Thyroid gland (tissue), 4 donors: ENCODE results near the gene TXNDC2. TPM values are rescaled to one million over a fixed set of nuclear protein-coding genes. Genes with fewer than 3 reads are reported as not detected.

Source experiments
- DNase-seq, 2 donors: peaks; one replicate each; pipeline ENCODE4 v3.0.0-alpha.2; 2019
- H3K27ac ChIP-seq, 3 donors: fragments of 200-600 bp; sonication (generic); 1 replicate in 2 of 3; 2 replicates in 1 of 3; pipeline ENCODE4 v1.5.1; 2016 to 2019; ENCODE audit warnings: mild to moderate bottlenecking in 1 of 3, moderate library complexity in 1 of 3
- H3K27me3 ChIP-seq: fragments of 200-600 bp; sonication (generic); one replicate; pipeline ENCODE4 v1.5.1; 2019
- H3K36me3 ChIP-seq, 2 donors: fragments of 200-600 bp; sonication (generic); one replicate each; pipeline ENCODE4 v1.5.1; 2016 to 2019
- H3K4me1 ChIP-seq, 2 donors: fragments of 200-600 bp; sonication (generic); one replicate each; pipeline ENCODE4 v1.5.1; 2017 to 2019
- H3K4me3 ChIP-seq, 3 donors: fragments of 200-600 bp; sonication (generic); replicated peaks in 1 of 3; 1 replicate in 2 of 3; 2 replicates in 1 of 3; pipeline ENCODE4 v1.5.1; 2016; ENCODE audit warnings: mild to moderate bottlenecking in 1 of 3
- H3K9me3 ChIP-seq: fragments of 200-600 bp; sonication (generic); one replicate; pipeline ENCODE4 v1.5.1; 2017
- POLR2A ChIP-seq, 2 donors: fragments of 450-650 bp; IDR thresholded peaks; one replicate each; pipeline ENCODE4 v1.6.1; 2017; ENCODE audit warnings: antibody characterized with exemption in 2 of 2, mild to moderate bottlenecking in 2 of 2, moderate library complexity in 1 of 2
- WGBS, 2 donors: methylation state at CpG; one replicate each; pipeline ENCODE4 v1.1.5; 2017; 5-methylcytosine and 5-hydroxymethylcytosine counted together
- intact Hi-C: fragments of 100-400 bp; cut with DNase I; formaldehyde crosslinking; loops from one replicate; pipeline ENCODE4 v1.15.1; 2023
- total RNA-seq, 4 donors: library from RNA; depleted of rRNA; stranded (reverse); fragments of >200 nt; gene quantifications; one replicate each; pipeline ENCODE4 v1.2.3, GENCODE V29; 2016
- TF ChIP-seq, protein P1 (sequence below), 6 experiments: fragments of 200-600 bp in 3 of 6; fragments of 450-650 bp in 3 of 6; sonication (generic) in 3 of 6; IDR thresholded peaks; one replicate each; pipeline ENCODE4 v1.5.1; 2016 to 2019; ENCODE audit warnings: antibody characterized with exemption in 6 of 6, mild to moderate bottlenecking in 2 of 6, inconsistent platforms in 1 of 6, moderate library complexity in 1 of 6

The TXNDC2 gene
- total RNA-seq, 4 donors from 2014 or later, result not detected

DNA sequence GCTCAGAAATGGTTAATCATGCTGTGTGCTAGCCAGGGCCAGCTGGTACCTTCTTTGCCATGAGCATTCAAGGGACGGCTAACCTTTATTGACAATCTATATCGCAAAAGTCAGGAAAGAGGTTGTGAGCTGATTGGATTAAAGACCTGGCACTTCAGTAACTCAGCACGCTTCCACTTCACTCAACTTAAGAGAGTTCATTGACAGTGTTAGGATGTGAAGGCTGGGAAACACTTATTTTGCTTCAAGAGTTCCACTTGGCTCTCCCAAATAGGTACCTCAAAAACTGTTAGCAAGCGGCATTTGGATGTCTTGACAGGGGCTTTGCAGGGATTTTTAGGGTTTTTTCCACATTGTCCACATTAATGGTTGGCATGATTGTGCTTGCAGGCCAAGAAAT lies 25.1 kb upstream of the TXNDC2 start:
- no peak overlapping the region for H3K4me3 ChIP-seq
- intact Hi-C loops, result no loop called here
- no peak overlapping the region for H3K27ac ChIP-seq
- no peaks in the 10 kb centered on the region for H3K27me3 ChIP-seq
- no peaks in the 10 kb centered on the region for H3K9me3 ChIP-seq
- peaks cover 5 to 9% of the 10 kb centered on the region in 2 donors for H3K4me1 ChIP-seq
- TF ChIP-seq, protein P1, sequence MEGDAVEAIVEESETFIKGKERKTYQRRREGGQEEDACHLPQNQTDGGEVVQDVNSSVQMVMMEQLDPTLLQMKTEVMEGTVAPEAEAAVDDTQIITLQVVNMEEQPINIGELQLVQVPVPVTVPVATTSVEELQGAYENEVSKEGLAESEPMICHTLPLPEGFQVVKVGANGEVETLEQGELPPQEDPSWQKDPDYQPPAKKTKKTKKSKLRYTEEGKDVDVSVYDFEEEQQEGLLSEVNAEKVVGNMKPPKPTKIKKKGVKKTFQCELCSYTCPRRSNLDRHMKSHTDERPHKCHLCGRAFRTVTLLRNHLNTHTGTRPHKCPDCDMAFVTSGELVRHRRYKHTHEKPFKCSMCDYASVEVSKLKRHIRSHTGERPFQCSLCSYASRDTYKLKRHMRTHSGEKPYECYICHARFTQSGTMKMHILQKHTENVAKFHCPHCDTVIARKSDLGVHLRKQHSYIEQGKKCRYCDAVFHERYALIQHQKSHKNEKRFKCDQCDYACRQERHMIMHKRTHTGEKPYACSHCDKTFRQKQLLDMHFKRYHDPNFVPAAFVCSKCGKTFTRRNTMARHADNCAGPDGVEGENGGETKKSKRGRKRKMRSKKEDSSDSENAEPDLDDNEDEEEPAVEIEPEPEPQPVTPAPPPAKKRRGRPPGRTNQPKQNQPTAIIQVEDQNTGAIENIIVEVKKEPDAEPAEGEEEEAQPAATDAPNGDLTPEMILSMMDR (IDR thresholded peaks at IDR 0.05), result no peak
- TF ChIP-seq POLR2A (IDR thresholded peaks at IDR 0.05), result no peak
- WGBS, 2 donors, result 33 to 60% methylated on average over 4 of the region's 4 CpGs
- H3K36me3 ChIP-seq, result peaks cover 0 to 6% of the 10 kb centered on the region in 2 donors
- no peak for DNase-seq

DNA sequence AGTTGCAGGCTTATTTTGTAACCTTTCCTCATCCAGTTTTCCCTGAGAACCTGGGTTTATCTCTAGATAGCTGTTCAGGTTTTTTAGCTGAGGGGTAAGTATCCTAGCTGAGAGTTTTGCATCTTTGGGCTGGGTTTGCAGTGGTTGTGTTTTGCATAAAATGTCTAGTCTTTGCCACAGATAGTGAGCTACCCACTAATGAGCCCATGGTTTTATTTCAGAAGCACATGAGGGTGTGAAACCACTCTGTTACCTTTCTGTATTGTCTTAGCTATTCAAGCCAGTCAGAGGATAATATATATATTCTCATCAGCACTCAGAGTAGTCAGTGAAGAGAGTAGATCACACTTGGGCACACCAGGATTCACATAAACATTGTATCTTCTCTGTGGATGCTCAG lies 24.6 kb upstream of the TXNDC2 start:
- Histone ChIP-seq H3K27me3 (no peaks in the 10 kb centered on the region), H3K9me3 (no peaks in the 10 kb centered on the region), H3K36me3 (peaks cover 0 to 6% of the 10 kb centered on the region in 2 donors), H3K4me1 (peaks cover 0 to 4% of the 10 kb centered on the region in 2 donors), H3K4me3 (no peak overlapping the region), H3K27ac (no peak overlapping the region)
- intact Hi-C loops, result no loop called here
- TF ChIP-seq, protein P1 (IDR thresholded peaks at IDR 0.05), result no peak
- TF ChIP-seq POLR2A (IDR thresholded peaks at IDR 0.05), result no peak
- DNase-seq, result no peak

DNA sequence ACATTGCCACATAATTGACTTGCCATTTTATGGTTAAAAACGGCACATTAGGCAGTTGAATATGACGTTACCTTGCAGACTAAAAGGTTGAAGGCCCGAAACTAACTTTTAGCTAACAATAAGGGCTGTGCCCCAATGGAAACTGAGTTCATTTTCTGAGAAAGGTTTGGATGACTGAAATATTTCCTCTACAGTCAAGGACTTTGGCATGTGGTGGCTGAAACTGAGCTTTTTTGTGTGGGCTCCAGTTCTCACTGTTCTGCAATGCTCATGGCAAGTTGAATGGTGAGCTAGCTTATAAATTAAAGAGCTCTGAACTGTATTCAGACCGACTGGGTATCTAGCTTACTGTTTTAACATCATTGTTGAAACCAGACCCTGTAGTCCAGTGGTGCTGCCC lies 23.8 kb upstream of the TXNDC2 start:
- TF ChIP-seq, protein P1 (IDR thresholded peaks at IDR 0.05), result no peak
- no peak for TF ChIP-seq POLR2A (IDR thresholded peaks at IDR 0.05)
- Histone ChIP-seq H3K27me3 (no peaks in the 10 kb centered on the region), H3K36me3 (peaks cover 0 to 6% of the 10 kb centered on the region in 2 donors), H3K4me3 (no peak overlapping the region), H3K27ac (no peak overlapping the region), H3K4me1 (no peaks in the 10 kb centered on the region), H3K9me3 (no peaks in the 10 kb centered on the region)
- WGBS, 2 donors, result 83 to 93% methylated on average over 4 of the region's 4 CpGs
- intact Hi-C loops, result no loop called here
- no peak for DNase-seq

DNA sequence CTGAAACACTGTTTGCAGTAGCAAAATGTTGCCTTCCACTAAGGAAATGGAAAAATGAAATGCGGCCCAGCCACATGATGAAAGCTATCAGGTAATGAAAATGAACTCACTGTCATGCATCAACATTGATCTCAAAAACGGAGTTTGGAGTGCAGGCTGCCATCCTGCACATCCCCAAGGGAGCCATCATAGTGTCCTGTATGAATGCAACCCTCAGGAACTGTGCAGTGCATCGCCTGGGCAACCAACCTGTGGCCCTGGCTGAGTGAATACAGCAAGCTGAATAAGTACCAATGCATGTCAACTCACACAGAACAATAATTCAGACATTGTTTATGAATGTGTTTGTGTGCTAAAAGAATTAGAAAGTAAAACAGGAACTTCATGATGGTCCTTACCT lies 23.1 kb upstream of the TXNDC2 start:
- no peak for DNase-seq
- no peak for TF ChIP-seq POLR2A (IDR thresholded peaks at IDR 0.05)
- TF ChIP-seq, protein P1 (IDR thresholded peaks at IDR 0.05), result no peak
- no peaks in the 10 kb centered on the region for H3K4me1 ChIP-seq
- H3K4me3 ChIP-seq, result no peak overlapping the region
- WGBS, 2 donors, result 61 to 63% methylated on average over 3 of the region's 3 CpGs
- no peak overlapping the region for H3K27ac ChIP-seq
- no peaks in the 10 kb centered on the region for H3K27me3 ChIP-seq
- H3K9me3 ChIP-seq, result no peaks in the 10 kb centered on the region
- intact Hi-C loops, result no loop called here
- H3K36me3 ChIP-seq, result peaks cover 0 to 6% of the 10 kb centered on the region in 2 donors

DNA sequence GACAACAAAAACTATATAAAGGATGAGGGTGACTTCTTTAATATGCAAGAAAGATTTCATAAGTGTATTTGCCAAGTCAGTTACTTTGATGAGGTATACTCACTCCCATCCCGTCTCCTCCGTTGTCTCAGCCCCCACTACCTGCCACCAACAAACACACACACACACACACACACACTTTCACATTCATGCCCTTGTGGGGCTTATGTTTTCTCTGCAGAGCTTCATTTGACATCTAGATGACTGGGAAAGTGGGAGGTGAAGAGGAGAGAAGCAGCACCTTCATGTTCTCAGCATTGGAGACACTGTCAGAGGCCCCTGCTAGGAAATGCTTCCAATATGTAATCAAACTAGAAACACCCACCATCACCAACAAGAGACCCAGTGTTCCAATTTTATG lies 22.5 kb upstream of the TXNDC2 start:
- H3K36me3 ChIP-seq, result peaks cover 0 to 6% of the 10 kb centered on the region in 2 donors
- H3K27ac ChIP-seq, result no peak overlapping the region
- H3K27me3 ChIP-seq, result no peaks in the 10 kb centered on the region
- H3K4me1 ChIP-seq, result no peaks in the 10 kb centered on the region
- WGBS, 2 donors, result 65 to 78% methylated on average over 2 of the region's 2 CpGs
- H3K9me3 ChIP-seq, result no peaks in the 10 kb centered on the region
- TF ChIP-seq POLR2A (IDR thresholded peaks at IDR 0.05), result no peak
- TF ChIP-seq, protein P1 (IDR thresholded peaks at IDR 0.05), result no peak
- H3K4me3 ChIP-seq, result no peak overlapping the region
- DNase-seq, result no peak
- intact Hi-C loops, result no loop called here
